ENCODE measurements around the gene SSBP3. TPM values are rescaled to one million over a fixed set of nuclear protein-coding genes. Genes with fewer than 3 reads are reported as not detected.

SSBP3 gene
- total and polyA plus RNA-seq, 2 donors: 21.7 to 59.1 TPM

DNA sequence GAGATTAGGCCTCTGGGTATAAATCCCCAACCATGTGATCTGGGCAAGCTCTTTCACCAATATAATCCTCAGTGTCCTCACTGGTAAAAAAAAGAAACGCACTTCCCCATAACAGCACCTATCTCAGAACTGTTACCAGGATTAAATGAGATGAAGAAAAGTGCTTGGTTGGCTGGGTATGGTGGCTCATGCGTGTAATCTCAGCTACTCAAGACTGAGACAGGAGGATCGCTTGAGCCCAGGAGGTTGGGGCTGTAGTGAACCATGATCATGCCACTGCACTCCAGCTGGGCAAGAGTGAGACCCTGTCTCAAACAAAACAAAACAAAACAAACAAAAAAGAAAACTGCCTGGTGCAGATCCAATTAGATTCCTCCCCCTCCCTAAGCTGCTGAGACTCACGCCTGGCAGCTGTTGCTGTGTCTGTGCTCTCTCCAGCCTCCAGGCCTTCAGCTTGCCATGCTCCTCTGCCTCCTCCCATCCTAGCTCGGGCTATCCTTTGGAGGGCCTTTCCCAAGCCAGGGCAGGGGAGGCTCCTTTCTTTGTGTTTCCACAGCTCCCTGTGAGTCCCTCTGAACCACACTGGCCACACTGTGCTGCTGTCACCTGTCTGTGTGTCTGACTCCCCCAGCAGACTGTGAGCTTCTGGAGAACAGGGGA is 225.4 kb downstream of the SSBP3 start:
- DNase-seq (ENCODE audit: extremely low spot score): no peak
- Histone ChIP-seq H3K36me3 (ENCODE audit: insufficient read depth) (no peaks in the 10 kb centered on the region), H3K27ac (ENCODE audit: low read depth) (no peak overlapping the region), H3K4me1 (ENCODE audit: insufficient read depth) (no peaks in the 10 kb centered on the region), H3K4me3 (ENCODE audit: low read depth, low read length) (no peak overlapping the region)
- 85% methylated on average over 5 of the region's 5 CpGs for whole genome bisulfite sequencing

DNA sequence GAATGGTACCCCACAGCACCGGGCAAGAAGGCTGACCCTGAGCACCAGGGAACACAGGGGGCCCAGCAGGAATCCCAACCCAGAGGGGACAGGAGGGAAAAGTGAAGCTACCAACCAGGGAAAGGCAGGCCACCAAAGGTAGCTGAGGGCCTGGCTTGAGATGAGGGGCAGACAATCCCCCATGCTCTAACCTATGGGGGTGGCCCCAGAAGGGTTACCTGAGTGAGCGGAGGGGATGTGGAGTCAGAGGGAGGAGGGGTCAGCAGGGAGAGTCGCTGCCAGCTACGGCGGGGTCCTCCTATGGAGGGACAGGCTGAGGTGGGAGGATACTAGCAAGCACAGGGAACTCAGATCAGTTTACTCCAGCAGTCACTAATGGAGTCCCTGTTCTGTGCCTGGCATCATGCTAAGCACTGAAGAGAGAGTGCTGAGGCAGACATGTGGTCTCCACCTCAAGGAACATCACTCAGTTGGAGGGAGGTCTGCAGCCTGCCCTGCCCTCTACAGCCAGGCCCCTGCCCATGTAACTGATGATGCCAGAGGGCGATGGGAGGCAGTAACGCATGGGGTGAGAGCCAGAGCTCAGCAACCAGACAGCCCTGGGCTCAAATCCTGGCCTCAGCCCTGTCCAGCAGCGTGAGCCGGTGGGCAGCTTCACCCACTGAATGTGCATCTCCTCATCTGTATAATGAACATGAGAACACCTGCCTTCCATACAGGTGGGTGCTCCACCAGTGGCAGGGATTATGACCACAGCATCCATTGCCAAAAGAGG is 227.7 kb downstream of the SSBP3 start:
- H3K4me1 ChIP-seq (ENCODE audit: insufficient read depth): no peaks in the 10 kb centered on the region
- DNase-seq (ENCODE audit: extremely low spot score): no peak
- WGBS: 88% methylated on average over 9 of the region's 9 CpGs
- H3K4me3 ChIP-seq (ENCODE audit: low read depth, low read length): no peak overlapping the region
- H3K27ac ChIP-seq (ENCODE audit: low read depth): no peak overlapping the region
- no peaks in the 10 kb centered on the region for H3K36me3 ChIP-seq (ENCODE audit: insufficient read depth)

DNA sequence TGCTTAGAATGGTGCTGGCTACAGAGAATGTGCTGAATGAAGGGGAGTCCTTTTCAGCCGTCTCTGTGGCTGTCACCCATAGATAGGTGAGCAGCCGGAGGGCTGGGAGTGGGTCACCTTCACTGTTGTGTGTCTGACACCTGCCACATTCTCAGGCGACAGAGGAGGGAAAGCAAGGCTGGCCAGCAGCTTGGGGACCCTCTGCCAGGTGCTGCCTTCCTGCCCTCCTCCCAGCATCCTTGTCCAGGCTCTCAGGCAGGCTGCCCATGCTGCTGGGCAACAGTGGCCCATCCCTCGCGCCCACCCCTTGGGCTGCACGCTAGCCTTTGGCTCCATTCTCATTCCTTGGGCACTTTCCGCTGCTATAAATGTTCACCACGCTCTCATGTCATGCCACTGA is 228.5 kb downstream of the SSBP3 start:
- Histone ChIP-seq H3K4me3 (ENCODE audit: low read depth, low read length) (no peak overlapping the region), H3K36me3 (ENCODE audit: insufficient read depth) (no peaks in the 10 kb centered on the region), H3K27ac (ENCODE audit: low read depth) (no peak overlapping the region), H3K4me1 (ENCODE audit: insufficient read depth) (no peaks in the 10 kb centered on the region)
- DNase-seq (ENCODE audit: extremely low spot score): no peak
- 96% methylated on average over 8 of the region's 8 CpGs for WGBS

DNA sequence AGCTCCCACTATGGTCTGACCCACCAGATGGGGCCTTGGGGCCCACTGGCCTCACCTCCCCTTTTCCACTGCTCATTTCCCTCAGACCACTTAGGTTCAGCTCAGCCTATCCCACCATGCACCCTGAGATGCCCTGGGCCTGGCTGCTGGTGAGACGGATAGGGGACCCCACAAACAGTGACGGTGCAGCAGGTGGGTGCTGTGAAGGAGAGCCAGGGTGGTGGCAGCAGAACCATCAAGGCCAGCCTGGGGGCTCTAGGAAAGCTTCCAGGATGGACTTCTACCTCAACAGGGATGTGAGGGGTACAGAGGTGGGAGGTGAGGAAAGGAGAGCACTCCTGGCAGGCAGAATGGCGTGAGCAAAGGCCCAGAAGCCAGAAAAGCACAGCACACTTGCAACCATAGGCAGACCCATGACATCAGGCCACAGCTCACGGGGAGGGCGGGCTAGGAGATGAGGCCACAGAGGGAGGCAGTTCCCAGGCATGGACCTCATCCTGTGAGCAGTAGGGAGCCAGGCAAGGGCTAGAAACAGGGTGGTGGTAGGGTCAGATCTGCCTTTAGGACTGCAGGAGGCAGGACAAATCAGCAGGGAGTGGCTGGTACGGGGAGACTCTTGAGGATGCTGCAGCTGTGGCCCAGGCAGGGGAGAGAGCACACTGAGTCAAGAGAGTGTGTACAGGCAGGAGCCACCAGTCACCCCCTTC is 229.4 kb downstream of the SSBP3 start:
- no peak for DNase-seq (ENCODE audit: extremely low spot score)
- Histone ChIP-seq H3K4me1 (ENCODE audit: insufficient read depth) (no peaks in the 10 kb centered on the region), H3K27ac (ENCODE audit: low read depth) (no peak overlapping the region), H3K4me3 (ENCODE audit: low read depth, low read length) (no peak overlapping the region), H3K36me3 (ENCODE audit: insufficient read depth) (no peaks in the 10 kb centered on the region)
- whole genome bisulfite sequencing: 91% methylated on average over 6 of the region's 6 CpGs

Other genes with a start within 250 kb of the SSBP3 start
- 6.6 TPM for gene CYB5RL, start 206.4 kb downstream of the SSBP3 start, total RNA-seq
- gene CYB5RL, start 206.4 kb downstream of the SSBP3 start, polyA plus RNA-seq: 3.8 TPM
- 18.8 TPM for gene MRPL37, start 206.2 kb downstream of the SSBP3 start, total RNA-seq
- 48.9 TPM for gene MRPL37, start 206.2 kb downstream of the SSBP3 start, polyA plus RNA-seq
- 18.8 TPM for gene ACOT11, start 141.8 kb upstream of the SSBP3 start, total RNA-seq
- gene ACOT11, start 141.8 kb upstream of the SSBP3 start, polyA plus RNA-seq: 5.9 TPM
- gene FAM151A, start 217.1 kb upstream of the SSBP3 start, total RNA-seq: not detected
- 0.10 TPM for gene FAM151A, start 217.1 kb upstream of the SSBP3 start, polyA plus RNA-seq
- gene MROH7, start 235.4 kb upstream of the SSBP3 start, total RNA-seq: 7.5 TPM
- gene MROH7, start 235.4 kb upstream of the SSBP3 start, polyA plus RNA-seq: 3.0 TPM

Measured in urinary bladder (tissue), 4 donors.